Activated CD8-positive, alpha-beta memory T cell treated with anti-CD3 and anti-CD28 coated beads, Interleukin-2, amount 50 U/mL, for 1 hour (primary cell): ENCODE measurements around the gene NCAM1.
"Not testable (repeated sequence)": the region's sequence is repeated elsewhere in the genome, so short reads cannot be mapped to it uniquely, and the experiment has no call there.

Experiments used
- DNase-seq: peaks from one replicate; pipeline ENCODE4 v3.0.0-alpha.2; 2020; ENCODE audit errors: extremely low read depth

Gene NCAM1

DNA sequence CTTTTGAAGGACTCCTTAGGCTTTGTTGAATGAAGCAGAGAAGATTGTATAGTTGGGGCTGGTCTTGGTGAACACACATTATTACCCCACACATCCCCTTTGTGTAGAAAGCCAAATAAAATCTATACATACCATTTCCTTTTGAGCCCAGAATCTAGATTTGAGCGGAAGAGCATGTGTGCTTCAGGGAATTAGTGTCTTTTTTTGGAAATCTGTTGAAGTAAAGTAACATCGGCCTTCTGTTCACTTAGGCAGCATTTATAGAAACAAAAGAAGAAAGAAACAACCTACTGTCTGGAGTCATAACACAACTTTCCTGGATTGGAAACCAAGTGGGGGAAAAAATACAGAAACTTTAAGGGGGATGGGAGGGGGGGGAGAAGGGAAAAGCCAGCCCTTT lies 315.2 kb downstream of the NCAM1 start:
- no peak for DNase-seq

DNA sequence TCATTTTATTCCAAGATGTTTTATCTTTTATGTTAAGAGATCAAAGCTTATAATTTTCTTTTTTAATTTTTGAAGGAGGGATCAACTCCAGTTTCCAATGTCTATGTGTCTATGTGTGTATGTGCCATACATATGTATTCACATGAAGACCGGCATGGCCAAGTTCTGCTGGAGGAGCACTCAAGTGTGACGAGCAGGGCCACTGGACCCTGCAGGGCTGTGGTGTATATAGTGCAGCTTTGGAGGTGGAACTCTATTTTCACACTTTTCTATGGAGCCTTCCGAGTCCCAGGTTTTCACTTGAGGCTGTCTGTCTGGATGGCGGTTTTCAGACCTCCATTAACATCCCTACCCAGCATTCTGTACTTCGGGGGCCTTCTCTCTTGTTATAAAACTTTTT lies 316.7 kb downstream of the NCAM1 start:
- DNase-seq: no peak

DNA sequence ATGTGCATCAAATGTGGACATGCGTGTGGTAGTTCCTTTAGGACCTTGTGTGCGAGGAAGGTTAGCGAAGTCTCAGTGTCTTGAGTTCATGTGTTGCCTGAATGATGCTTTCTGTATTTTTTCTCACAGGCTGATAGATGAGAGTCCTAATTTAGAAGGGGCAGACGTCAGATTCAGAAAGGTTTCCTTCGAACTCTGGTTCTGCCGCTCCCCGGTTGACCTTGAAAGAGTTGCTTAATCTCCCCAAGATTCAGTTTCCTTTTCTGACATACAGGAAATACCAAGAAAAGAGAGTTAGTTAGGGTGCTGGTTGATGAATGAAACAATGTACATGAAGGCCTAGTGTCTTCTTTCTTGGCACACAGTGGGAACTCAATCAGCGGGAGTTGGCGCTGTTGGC lies 317.3 kb downstream of the NCAM1 start:
- DNase-seq: no peak

DNA sequence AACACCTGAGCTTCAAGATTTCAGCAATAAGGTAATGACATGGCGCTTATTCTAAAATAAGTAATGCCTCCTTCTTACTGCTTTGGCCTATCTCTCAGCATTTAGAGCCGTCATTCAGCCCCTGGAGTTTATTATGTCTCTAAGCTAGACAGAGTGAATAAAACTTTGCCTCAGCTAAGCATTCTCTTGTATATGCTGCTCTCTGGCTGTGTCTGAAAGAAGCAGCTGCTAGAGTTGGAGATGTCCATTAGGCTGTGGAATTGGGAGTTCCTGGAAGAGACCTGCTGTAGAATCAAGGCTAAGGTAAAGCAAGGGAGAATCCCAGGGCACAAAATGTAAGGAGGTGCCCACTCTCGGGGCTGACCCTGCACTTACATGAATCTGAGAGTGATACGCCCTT lies 317.7 kb downstream of the NCAM1 start:
- no peak for DNase-seq

DNA sequence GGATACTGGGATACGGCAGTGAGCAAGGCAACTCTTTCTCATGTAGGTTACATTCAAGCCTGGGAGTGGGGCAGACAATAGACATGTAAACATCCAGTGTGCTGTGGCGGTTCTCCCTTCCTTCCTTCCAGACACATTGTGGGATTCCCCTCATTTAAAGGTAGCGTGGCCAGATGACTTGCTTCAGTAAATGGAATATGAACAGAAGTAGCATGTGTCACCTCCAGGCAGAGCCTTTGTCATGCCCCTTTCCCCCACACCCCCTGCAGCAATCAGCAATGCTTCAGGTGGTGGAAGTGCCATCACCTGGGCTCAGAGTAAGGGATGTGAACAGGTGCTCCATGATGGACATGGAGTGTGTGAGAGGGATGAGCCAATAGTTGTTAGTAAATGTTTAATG lies 318.4 kb downstream of the NCAM1 start:
- DNase-seq: no peak

DNA sequence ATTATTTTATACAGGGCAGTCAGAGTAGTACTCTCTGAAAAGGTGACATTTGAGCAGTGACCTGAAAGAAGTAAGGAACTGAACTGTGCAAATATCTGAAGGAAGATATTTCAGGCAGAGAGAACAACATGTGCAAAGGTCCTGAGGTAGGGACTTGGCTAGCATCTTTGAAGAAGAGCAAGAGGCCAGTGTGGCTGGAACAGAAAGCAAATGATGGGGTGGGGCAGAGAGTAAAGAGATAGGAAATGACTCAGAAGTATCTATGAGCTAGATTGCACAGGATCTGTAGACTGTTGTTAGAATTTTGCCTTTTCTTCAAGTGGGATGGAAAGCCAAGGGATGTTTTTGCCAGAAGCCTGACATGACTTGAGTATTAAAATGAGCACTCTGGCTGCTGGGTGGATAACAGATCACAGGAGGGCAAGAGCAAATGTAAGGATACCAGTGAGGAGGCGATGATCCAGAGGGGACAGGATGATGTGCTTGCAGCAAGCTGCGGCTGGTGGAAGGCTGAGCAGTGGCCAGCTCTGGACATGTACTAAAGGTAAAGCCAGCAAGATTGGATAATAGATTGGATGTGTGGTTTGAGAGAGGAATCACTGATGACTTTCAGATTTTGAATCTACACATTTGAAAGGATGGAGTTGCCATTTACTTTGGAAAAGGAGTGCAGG lies 320.0 kb downstream of the NCAM1 start:
- DNase-seq: no peak

DNA sequence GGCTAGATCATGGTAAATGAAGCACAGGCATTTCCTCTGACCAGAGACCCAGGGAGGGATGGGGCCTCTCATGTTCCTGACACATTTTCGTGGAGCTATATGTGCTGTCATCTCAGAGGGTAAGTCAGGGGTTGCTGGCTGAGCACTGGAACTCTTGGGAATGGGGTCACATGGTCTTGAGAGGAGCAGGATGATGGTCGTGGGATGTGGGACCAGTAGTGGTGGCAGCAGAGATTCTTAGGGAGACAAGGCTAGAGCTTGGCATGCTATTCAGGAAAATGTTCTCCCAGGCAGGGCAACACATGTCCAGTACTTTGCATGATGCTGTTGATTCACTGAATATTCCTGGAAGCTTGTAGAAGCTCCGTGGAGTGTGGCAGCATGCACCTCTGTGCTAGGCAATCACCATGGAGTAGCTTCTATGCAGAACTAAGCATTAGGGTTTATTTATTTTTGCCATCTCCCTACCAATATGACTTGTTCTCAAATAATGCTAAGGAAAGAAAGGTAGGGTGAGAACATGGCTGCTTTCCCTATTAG lies 321.7 kb downstream of the NCAM1 start:
- no peak for DNase-seq

DNA sequence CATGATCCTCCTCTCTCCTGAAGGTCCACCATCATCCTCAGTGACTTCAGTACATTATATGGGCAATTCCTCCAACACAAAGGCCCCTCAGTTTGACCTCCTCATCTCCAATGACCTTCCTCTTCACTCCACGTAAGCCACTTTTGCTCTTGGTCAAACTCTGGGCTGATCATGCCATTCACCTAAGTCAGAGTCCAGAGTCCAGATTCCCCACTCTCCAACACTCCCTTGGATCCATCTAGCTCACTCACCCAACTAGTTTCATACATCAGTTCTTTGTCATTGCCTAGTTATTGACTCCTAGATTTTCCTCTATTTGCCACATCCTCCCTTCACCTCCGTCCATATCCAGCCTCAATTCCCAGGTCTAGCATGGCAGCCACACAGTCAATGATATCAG lies 322.7 kb downstream of the NCAM1 start:
- no peak for DNase-seq

DNA sequence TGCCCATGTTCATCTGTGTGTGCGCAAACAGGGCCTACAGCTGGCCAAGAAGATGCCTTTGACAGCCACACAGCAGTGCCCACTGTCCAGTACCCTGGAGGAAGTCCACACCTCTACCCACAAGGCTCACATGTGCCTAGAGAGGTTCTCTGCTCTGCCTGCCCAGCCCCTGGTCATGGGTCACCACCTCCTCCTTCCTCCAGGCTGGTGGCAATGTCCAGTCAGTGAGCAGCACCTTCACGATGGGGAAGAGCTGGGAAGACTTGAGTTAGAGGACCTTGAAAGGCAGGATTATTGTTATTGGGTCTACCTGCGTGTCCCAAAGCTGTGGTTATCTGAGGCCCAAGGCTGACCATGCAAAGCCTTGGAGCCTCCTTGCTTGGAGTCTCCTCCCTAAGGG lies 324.8 kb downstream of the NCAM1 start:
- no peak for DNase-seq

DNA sequence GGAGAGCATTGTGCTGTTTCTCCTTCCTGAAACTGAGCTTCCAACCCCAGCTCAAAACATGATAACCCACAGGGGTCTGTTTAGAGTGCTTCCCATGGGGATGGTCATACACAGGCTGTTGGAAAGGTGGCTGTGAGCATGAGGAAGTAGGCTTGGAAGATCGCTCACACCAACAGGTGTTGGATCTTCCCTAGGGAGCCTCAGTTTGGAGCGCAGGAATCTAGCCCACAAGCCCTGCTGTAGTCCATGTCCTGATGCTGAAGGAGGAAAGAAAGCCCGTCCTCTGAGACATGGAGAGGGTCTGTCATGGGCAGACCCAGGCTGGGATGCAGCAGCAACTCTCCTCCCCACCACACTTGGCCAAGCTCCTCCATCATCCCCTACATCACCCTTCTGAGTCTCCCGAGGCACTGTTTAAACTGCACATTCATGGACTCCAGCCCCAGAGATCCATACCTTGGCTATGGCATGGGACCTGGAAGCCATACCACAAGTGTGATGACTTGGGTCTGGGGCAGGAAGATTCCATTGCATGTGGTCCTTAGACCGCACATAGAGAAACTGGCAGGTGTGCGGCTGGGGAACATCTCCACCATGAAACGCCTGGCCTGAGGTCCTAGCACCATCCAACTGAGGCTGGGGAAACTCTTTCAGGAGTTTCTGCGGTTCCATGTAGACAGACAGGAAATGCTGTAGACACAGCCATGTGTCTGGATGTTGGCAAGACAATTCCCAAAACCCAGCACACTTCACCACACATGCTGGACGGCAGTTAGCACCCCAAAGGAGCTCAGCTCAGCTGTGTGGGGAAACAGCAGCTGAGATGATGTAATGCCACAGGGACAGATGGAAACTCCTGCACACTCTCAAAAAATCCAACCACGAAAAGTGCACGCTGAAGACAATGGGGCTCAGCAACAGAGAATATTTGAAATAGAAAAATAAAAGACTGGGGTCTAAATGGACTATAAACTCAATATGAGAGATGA lies 325.6 kb downstream of the NCAM1 start:
- DNase-seq: no peak

DNA sequence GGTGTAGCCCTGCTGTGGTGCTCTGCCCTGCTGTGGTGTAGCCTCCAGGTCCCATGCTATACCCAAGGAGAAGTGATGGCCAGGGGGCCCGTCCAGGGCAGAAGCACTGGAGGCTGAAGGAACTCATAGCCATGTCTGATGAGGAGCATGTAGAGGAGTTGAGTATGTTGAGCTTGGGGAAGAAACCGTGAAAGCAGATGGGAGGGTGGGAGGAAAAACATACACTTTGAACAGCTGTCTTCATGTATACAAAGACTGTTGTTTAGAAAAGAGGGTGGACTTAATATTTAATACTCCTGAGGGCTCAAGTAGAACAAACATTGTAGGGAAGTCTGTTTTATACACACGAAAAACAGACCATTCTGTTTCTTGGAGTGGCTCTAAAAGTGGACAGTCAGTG lies 326.6 kb downstream of the NCAM1 start:
- DNase-seq: no peak

DNA sequence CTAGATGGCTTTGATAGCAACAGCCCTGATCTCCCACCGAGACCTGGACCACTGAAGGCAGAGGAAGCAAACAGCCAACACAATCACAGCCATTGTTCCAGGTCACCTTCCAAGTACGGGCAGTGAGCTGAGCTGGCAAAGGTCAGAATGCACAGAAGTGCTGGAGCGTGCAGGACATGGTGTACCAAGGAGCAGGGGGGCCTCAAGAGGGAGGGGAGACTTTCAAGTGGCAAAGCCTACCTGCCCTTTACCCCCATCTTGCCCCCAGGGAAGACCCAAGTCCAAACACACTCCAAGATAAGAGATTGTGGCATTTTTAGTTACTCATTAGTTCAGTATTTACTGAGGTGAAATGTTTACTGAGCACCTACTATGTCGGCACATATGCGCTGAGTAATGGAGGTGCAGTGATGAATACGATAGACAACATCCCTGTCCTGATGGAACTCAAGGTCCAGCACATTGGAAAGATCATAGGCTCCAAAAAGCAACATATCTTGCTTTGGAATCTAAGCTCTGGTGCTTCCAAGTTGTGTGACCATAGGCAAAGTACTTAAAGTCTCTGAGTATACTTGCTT lies 327.2 kb downstream of the NCAM1 start:
- DNase-seq: no peak

DNA sequence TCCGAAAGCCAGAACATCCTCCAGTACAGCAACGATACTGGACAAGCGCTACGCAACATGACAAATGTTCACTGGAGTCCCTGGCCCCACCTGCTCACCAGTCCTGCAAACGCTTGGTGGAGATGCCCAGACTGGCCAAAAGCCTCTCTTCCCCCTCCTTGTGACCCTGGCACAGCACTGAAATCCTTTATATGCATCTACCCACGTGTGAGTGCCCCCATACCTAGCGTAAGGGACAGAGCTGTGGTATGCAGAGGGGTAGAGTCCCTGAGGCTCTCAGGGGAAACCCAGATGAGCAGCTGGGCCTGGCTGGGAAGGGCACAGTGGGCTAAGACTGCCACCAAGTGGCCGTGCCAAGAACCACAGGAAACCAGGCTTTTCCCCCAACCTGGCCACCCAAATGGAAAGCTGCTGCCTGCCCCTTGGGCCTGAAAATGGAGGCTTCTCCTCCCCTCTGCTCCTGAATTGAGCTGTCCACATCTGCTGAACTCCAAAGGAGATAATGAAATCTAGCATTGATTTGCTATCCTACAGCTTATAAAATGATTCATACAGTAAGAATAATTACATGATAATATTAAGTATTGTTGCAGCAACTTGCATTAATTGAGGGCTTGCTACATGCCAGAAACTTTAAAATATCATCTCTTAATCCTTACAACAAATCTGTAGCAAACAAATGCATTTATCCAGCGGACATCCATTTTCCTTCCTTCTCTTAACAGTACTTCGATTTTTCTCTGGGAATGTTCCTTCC lies 328.4 kb downstream of the NCAM1 start:
- no peak for DNase-seq

DNA sequence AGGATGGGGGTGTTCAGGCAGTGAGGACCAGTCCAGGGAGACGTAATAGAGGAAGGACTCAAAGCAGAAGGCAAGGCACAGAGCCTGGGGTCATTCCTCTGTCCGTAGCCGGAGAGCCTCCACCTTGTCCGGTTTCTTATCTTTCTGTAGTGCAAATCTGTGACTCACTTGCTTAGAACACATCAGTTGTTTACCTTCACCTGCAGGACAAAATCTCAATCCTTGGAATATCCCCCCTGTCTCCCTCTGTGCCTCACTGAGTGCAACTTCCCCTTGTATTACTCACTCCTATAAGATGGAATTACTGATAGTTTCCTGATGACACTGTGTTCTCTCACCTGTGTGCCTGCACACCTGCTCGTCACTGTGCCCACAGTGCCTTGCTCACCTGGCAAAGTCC lies 332.7 kb downstream of the NCAM1 start:
- no peak for DNase-seq

DNA sequence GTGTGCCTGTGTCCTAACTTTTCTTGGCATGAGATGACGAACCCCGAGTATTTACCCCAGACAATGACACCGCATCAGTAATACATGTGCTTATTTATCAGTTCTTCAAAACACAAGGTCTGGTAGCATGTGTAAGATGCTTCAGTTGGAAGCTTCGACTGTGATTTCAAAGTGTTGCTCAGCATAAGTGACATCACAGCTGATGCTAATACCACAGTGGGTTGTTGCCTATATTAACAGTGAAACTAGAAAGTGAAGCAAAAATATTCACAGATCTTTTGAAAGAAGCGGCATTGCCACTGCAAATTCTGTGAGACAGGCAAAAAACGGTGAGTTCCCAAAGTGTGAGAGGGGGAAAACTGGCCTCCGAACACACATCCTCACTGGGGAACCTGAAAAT lies 334.8 kb downstream of the NCAM1 start:
- no peak for DNase-seq

DNA sequence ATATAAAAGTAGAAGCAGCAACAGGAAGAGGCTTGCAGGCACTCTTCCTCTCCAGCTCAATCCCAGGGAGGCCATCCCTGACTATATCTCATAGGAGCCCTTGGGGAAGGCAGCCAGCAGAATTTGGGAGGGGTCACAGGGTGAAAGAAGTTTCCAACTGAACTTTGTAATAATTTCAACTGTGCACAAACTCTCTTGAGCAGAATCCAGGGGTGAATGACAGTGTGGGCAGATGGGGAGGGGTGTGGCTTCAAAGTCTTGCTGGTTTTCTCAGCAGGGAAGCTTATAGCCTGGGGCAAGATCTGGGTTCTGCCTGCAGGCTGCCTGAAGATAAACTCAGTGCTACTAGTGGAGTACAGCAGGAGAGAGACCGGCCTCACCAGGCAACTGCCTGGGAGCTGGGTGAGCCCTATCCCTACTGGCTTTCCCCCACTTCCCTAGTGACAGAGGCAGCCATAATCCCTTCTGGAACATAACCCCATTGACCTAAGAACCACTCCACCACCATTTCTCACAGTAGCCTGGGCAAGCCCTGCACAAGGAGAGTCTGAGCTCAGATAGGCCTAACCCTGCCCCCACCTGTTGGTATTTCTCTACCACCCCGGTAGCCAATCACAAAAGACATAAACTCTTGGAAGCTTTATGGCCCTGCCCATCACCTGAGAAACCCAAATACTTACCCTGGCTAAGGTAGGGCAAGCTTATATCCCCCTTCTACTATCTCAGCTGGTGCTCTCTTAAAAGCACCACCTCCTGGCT lies 335.4 kb downstream of the NCAM1 start:
- no peak for DNase-seq

DNA sequence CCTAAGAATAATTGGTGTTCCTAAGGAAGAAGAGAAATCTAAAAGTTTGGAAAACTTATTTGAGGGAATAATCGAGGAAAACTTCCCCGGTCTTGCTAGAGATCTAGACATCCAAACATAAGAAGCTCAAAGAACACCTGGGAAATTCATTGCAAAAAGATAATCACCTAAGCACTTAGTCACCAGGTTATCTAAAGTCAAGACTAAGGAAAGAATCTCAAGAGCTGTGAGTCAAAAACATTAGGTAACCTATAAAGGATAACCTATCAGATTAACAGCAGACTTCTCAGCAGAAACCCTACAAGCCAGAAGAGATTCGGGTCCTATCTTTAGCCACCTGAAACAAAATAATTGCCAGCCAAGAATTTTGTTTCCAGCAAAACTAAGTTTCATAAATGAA lies 337.3 kb downstream of the NCAM1 start:
- DNase-seq: not testable (repeated sequence)

DNA sequence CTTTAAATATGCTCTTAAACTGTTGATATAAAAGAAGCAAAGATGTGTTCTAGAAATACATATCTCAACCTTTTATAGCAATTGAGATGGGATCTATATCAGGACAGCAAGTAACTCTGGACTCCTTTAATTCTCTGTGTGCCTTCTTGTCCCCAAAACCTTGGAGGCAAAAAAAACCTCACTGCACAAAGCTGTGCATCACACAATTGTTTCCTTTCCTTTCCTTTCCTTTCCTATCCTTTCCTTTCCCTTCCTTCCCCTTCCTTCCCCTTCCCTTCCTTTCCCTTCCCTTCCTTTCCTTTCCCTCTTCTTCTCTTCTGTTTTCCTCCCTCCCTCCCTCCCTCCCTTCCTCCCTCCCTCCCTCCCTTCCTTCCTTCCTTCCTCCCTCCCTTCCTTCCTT lies 343.7 kb downstream of the NCAM1 start:
- no peak for DNase-seq

DNA sequence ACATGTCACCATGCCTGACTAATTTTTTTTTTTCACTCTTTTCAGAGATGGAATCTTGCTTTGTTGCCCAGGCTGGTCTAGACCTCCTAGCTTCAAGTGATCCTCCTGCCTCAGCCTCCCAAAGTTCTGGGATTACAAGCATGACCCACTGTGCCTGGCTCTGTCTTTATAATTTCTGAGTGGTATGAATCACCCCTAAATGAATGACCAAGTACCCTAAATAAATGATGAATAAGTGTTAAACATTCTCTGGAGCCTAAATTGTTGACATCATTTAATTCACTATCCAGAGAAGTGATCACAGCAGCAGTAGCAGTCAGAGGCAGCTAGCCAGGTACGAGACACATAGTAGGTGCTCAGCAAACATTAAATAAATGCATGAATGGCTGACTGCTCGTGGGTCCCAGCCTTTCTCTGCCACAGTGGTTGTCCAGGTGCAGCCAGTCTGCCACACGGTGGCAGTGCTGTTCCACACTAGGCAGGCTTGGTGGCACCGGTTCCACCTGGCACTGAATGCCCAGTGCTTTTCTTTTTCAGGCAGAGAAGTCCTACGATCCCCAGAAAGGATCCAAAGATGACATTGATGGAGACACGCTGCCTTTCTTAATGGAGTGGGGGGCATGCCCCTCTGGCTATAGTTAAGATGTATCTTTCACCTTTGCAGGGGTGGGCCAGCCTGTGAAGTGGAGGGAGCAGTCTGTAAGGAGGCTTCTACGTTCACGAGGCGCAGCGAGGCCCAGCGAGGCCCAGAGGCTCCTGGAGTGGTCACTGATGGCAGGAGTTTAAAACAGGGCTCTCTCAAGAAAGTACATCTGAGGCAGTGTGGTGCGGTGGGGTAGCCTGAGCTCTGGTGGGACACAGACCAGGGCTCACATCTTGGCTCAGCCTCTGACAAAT lies 344.5 kb downstream of the NCAM1 start:
- no peak for DNase-seq

DNA sequence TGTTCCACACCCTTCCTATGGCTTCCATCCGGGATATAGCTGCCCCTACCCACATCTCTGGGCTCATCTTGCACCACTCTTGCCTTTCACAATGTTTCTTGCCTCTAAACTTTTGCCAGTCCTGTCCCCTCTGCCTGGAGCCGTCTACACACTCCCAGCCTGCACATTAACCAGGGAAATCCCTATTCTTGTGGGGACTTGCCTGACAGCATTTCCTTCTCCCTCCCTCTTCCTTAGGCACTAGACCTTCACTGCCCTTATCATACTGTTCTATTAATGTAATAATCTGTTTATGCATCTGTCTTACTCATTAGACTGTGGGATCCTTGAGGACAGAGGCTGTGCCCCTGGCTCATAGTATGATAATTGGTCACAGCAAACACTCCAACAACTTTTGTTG lies 347.4 kb downstream of the NCAM1 start:
- no peak for DNase-seq
